ENCODE results near the gene MGAT5.

- TF ChIP-seq, protein P1, sequence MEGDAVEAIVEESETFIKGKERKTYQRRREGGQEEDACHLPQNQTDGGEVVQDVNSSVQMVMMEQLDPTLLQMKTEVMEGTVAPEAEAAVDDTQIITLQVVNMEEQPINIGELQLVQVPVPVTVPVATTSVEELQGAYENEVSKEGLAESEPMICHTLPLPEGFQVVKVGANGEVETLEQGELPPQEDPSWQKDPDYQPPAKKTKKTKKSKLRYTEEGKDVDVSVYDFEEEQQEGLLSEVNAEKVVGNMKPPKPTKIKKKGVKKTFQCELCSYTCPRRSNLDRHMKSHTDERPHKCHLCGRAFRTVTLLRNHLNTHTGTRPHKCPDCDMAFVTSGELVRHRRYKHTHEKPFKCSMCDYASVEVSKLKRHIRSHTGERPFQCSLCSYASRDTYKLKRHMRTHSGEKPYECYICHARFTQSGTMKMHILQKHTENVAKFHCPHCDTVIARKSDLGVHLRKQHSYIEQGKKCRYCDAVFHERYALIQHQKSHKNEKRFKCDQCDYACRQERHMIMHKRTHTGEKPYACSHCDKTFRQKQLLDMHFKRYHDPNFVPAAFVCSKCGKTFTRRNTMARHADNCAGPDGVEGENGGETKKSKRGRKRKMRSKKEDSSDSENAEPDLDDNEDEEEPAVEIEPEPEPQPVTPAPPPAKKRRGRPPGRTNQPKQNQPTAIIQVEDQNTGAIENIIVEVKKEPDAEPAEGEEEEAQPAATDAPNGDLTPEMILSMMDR (IDR thresholded peaks at IDR 0.05) = no peak
- TF ChIP-seq EP300 (IDR thresholded peaks at IDR 0.05) = no peak
These were observed 3.1 kb downstream of the MGAT5 start for GRCh38 chr2:134256956-134257355.
